Large intestine (tissue), 3 donors: ENCODE measurements around the gene MAP4K2. TPM values are rescaled to one million over a fixed set of nuclear protein-coding genes. Genes with fewer than 3 reads are reported as not detected.

Experiments used
- DNase-seq, 2 donors: peaks; one replicate each; pipeline versions ENCODE4 v3.0.0 to v3.0.0-alpha.2; 2013
- H3K27ac ChIP-seq: one replicate; pipeline ENCODE4 v1.5.1; 2013; ENCODE audit warnings: low read length
- H3K27me3 ChIP-seq: 2 replicates; pipeline ENCODE4 v1.6.1; 2013; ENCODE audit warnings: low read length; ENCODE audit not compliant: control insufficient read depth, insufficient read depth
- H3K36me3 ChIP-seq: 2 replicates; pipeline ENCODE4 v1.6.1; 2013; ENCODE audit warnings: low read length; ENCODE audit not compliant: control insufficient read depth, insufficient read depth
- H3K4me1 ChIP-seq: one replicate; pipeline ENCODE4 v1.6.1; 2013; ENCODE audit warnings: low read length; ENCODE audit not compliant: control insufficient read depth, insufficient read depth
- H3K4me3 ChIP-seq: one replicate; pipeline ENCODE4 v1.5.1; 2013; ENCODE audit warnings: low read length
- H3K9me3 ChIP-seq: one replicate; pipeline ENCODE4 v1.6.1; 2013; ENCODE audit warnings: mild to moderate bottlenecking, low read depth, low read length, moderate library complexity; ENCODE audit not compliant: control insufficient read depth
- WGBS: methylation state at CpG from one replicate; pipeline ENCODE4 v1.1.5; 2013; ENCODE audit warnings: low lambda C conversion rate; ENCODE audit not compliant: insufficient coverage; 5-methylcytosine and 5-hydroxymethylcytosine counted together
- polyA plus RNA-seq: library from polyadenylated mRNA; unstranded; fragments of 120-200 nt; gene quantifications from one replicate; pipeline ENCODE4 v1.2.1, GENCODE V29; 2013

Gene MAP4K2
- polyA plus RNA-seq, 1 donor, result 13.5 TPM

DNA sequence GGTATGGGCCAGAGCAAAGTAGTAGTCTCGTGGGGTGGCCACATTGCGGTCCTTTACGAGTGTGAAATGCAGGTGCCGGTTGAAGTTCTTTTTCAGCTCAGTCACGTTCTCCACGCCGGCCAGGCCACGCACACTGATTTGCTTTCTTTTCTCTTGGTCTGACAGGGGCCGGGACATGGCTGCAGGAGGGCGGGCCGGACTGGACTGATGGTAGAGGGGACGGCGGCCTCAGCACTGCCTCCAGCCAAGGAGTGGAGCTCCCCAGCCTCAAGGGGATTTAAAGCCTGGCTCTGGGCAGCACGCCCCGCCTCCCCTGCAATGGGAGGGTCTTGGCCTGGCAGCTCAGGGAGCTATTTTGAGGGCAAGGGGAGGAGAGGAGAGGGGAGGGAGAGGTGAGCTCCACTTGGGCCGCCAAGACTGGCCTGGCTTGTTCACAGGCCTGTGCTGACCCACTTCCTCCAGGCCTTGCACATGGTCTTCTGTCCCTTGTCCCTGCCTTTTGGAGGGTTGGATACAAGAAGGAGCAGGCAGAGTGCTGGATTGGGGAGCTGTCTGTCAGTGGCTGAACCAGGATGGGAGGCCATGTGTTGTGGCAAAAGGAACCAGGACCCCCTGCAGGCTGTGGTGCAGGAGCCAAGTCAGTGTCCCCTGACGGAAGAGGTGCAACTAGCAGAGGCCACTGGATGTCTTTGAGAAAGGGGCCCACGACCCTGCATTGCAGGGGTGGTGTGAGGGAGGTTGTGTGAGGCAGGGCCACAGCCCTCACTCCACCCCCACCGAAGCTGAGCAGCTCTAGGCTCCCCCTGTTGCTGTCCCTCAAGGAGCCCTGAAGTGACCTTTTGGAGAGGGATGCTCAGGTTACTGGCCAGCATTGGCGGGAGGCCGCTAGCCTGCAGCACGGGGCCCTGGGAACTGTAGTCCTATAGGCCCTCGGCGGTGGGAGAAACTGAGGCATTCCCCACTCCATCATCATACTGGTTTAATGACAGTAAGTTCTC lies 43.0 kb downstream of the MAP4K2 start, which contains the start of gene PYGM:
PYGM (minus strand) TSS at position 253 of the 998 bp plus-strand sequence; CDS start at position 177, 76 bp downstream.
- Histone ChIP-seq H3K27ac (no peak within 1 kb of the TSS), H3K4me1 (peaks cover 5% of the 10 kb centered on the region), H3K4me3 (no peak within 1 kb of the TSS), H3K27me3 (no peaks in the 10 kb centered on the region), H3K36me3 (peaks cover 28% of the 10 kb centered on the region), H3K9me3 (no peaks in the 10 kb centered on the region)
- no CpG with 5 or more reads among the region's 24 CpGs for WGBS
- peak in 1 of 2 donors; percentile 39 for DNase-seq

DNA sequence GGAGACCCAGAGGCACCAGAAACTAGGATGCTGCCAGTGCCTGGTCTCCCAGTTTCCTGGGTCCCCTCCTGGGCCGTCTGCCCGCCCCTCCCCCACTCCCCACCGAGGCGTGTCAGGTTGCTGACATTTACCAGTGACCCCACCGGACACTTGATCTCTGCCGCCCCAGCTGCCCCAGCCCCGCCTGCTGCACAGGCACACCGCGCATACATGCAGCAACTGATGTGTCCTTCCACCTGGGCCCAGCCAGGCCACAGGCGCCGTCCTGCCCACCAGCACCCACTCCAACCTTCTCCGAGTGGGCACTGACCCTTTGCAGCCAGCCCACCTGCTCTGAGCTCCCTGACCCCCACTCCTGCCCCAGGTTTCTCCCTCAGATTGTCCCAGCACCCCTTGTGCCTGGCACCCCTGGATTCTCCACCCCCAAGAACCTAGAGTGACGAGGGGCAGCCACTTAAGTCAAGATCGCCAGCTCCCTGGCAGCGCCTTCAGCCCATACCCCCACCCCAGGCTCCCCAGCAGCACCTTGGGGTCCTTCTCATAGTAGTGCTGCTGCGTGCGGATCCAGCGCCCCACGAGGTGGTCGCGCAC lies 43.8 kb downstream of the MAP4K2 start:
- Histone ChIP-seq H3K4me3 (no peak overlapping the region), H3K27me3 (no peaks in the 10 kb centered on the region), H3K36me3 (peaks cover 20% of the 10 kb centered on the region), H3K9me3 (no peaks in the 10 kb centered on the region), H3K27ac (no peak overlapping the region), H3K4me1 (peaks cover 5% of the 10 kb centered on the region)
- no CpG with 5 or more reads among the region's 21 CpGs for WGBS
- no peak for DNase-seq

DNA sequence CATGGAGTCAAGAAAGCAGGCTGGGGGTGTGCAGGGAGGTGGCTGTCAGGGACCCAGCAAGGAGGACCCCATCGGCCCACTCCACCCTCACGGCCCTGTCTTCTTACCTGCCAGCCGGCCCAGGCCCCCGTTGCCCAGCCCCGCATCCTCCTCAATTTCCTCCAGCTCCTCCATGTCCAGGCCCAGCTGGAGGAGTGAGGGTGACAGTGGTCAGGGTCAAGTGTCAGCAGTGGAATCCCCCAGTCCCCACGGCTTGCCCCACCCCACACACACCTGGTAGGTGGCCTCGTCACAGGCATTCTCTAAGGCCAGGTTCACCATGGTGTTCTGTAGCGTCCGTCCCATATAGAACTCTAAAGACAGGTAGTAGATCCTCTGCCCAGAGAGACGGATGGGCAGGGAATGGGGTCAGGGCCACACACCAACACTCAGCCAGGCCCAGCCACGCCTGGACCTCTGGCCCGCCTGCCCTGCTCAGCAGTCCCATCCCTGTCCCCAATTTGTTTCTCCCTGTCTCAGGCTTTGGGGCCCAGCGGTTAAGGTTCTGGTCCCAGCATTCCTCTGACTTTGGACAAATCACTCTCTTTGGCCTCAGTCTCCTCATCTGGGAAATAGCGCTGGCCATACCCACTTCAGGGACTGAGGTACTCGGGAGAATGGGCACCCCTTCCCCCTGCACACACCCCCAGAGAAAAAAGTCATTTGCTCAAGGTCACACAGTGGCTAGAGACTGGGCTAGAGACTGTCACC lies 44.5 kb downstream of the MAP4K2 start:
- H3K27me3 ChIP-seq, result no peaks in the 10 kb centered on the region
- peaks cover 5% of the 10 kb centered on the region for H3K4me1 ChIP-seq
- WGBS, result no CpG with 5 or more reads among the region's 15 CpGs
- DNase-seq, result no peak
- no peak overlapping the region for H3K27ac ChIP-seq
- peaks cover 13% of the 10 kb centered on the region for H3K36me3 ChIP-seq
- H3K4me3 ChIP-seq, result no peak overlapping the region
- no peaks in the 10 kb centered on the region for H3K9me3 ChIP-seq

DNA sequence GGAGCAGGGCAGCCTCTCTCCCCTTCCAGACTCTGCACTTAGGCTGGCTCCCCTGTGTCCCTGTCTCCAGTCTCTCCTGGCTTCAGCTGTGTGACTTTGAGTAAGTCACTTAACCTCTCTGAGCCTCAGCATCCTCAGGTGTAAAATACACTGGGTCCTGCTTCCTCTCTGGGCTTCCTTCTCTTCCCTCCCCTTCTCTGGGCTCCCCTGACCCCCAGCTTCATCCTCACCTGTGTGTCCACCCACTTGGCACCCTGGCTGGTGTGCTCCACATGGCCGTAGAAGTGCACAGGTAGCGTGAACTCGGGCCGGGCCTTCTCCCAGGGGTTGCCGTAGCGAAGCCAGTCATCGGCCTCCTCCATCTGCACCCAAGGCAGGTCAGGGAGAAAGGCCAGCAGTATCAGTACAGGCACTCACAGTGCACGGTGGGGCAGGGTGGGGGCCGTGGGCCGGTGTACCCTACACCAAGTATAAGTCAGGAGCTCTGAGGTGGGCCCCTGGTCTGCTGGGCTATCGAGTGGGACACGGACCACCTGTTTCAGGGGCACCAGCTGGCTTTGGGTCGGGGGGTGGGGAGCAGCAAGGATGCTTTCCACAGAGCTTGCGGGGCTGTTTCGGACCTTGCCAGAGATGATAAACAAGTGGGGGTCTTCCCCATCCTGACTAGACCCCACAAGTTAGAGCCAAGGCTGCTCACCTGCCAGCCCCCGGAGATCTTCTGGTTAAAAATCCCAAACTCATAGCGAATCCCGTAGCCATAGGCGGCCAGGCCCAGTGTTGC lies 45.3 kb downstream of the MAP4K2 start:
- peaks cover 5% of the 10 kb centered on the region for H3K4me1 ChIP-seq
- H3K36me3 ChIP-seq, result peaks cover 5% of the 10 kb centered on the region
- no peaks in the 10 kb centered on the region for H3K27me3 ChIP-seq
- H3K9me3 ChIP-seq, result no peaks in the 10 kb centered on the region
- no peak for DNase-seq
- H3K4me3 ChIP-seq, result no peak overlapping the region
- H3K27ac ChIP-seq, result no peak overlapping the region
- WGBS, result no CpG with 5 or more reads among the region's 19 CpGs

DNA sequence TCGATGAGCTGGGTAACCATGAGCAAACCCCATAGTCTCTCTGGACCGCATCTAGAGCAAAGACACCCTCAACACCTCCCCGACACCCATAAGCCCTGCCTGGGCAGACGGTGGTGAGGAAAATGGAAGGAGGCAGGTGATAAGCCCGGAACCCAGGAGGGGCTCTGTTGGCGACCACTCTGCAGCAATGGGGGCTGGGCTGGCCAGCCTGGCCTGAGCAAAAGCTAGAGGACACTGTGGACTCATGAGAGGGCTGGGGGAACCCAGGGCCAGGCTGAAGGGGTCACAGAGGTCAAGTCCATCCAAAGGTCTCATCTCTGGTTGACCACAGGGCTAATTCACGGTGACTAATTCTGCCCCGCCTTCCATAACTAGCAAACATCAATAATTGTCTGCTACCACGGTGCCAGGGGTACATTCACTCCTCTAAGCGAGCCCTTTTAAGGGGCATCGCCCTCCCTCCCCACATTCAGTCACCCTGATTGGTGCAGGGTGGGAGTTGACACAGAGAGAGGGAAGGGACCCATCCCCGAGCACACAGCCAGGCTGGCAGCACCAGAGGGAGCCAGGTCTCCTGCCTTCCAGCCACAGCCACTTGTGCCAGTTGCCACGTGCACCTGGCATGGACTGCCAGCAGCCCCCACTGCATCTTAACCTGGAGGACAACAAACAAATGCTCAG lies 47.2 kb downstream of the MAP4K2 start:
- Histone ChIP-seq H3K36me3 (no peaks in the 10 kb centered on the region), H3K27ac (no peak overlapping the region), H3K4me3 (no peak overlapping the region), H3K9me3 (no peaks in the 10 kb centered on the region), H3K27me3 (no peaks in the 10 kb centered on the region), H3K4me1 (peaks cover 5% of the 10 kb centered on the region)
- no CpG with 5 or more reads among the region's 13 CpGs for WGBS
- DNase-seq, result no peak

DNA sequence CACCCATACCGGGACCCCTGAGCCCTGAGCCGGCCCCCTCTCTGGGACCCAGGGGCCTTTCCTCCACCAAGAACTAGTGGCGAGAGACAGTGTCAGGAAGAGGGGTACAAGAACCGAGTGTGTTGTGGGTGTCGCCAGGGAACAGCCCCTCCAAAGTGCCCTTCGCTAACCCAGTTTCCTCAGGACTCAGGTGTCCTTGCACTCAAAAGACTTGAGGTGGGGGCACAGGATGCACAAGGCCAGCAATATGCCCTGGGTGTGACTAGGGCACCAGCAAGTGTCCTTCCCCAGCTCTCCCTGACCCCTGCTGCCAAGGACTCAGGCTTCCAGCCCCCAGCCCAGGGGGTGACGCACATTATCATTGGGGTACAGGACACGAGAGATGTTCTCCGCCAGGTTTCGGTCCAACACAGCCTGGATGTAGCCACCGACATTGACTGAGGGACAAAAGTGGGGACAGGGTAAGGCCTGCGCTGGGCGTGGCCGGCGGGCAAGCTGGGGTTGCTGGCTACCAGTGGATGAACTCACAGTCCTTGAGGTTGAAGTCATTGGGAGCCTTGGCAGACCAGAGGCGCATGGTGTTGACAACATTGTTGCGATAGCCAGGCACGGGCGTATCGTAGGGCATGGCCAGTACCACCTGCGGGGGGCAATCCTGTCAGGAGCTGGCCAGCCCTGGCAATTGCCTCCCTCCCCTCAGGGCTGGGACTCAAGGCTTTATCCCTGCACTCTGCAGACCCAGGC lies 47.9 kb downstream of the MAP4K2 start:
- Histone ChIP-seq H3K27ac (no peak overlapping the region), H3K4me3 (no peak overlapping the region), H3K27me3 (no peaks in the 10 kb centered on the region), H3K36me3 (no peaks in the 10 kb centered on the region), H3K4me1 (peaks cover 3% of the 10 kb centered on the region), H3K9me3 (no peaks in the 10 kb centered on the region)
- WGBS, result no CpG with 5 or more reads among the region's 21 CpGs
- DNase-seq, result no peak

DNA sequence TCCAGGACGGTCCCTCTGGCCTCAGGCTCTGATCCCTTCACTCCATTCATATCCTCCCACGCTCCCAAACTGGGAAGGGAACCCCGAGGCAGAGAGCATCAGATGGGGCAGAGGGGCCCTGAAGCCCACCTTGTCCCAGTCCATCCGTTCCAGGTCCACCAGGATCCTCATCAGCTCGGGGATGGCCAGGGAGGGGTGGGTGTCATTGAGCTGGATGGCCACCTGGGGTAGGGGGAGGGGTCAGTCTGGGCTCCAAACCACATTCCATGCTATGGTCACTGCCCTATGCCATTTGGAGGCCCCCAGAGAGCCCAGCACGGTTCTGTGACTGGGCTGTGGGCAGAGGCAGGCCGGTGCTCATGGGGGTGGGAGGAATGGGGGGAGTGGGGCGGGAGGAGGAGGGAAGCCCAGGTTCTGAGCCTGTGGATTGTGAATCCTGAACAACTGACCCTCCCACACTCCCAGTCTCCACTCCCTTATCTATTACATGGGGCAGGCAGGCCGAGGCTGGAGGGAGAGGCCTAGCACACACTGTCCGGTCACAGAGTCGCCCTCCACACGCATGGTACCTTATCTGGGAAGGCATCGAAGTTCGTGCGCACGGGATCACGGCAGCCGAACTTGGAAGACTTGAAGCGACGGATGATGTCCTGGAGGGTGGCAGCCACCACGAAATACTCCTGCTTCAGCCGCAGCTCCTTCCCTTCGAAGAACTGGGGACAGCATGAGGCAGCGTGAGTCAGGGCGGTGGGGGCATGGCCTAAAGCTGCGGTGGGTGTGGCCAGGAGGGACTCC lies 48.7 kb downstream of the MAP4K2 start:
- no peak for DNase-seq
- H3K9me3 ChIP-seq, result no peaks in the 10 kb centered on the region
- no CpG with 5 or more reads among the region's 26 CpGs for WGBS

DNA sequence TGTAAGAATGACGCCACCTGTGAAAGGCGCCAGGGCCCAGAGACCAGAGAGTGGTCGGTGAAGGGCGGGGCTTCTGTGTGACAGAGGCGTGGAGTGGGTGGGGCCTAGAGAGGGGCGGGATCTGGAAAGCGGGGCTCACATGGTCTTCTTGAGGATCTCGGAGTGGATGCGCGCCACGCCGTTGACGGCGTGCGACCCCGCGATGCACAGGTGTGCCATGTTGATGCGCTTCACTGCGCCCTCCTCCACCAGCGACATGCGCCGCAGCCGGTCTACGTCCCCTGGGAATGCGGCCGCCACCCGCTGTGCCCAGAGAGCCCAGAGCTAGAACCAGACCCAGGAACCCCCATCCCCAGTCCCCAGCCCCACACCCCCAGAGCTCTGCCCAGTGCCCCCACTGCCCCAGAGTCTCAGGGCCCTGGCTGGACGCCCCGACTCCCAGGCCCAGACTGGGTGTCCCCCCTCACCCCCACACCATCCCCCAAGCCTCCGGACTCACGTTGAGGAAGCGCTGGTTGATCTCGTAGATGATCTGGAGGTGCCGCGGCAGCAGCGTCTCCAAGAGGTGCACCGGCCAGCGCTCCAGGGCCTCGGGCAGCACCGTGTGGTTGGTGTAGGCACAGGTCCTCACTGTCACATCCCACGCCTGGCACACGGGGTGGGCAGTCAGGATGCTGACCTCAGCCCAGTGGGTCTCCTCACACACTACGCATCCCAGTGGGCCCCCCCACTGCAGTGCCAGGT lies 49.5 kb downstream of the MAP4K2 start:
- Histone ChIP-seq H3K27ac (no peak overlapping the region), H3K9me3 (no peaks in the 10 kb centered on the region), H3K27me3 (no peaks in the 10 kb centered on the region), H3K4me3 (no peak overlapping the region), H3K36me3 (no peaks in the 10 kb centered on the region), H3K4me1 (no peaks in the 10 kb centered on the region)
- DNase-seq, result no peak
- no CpG with 5 or more reads among the region's 43 CpGs for WGBS

More for the DNA sequence above, 48.7 kb downstream of the MAP4K2 start:
- Histone ChIP-seq H3K4me1 (no peaks in the 10 kb centered on the region), H3K36me3 (no peaks in the 10 kb centered on the region), H3K27ac (no peak overlapping the region), H3K27me3 (no peaks in the 10 kb centered on the region), H3K4me3 (no peak overlapping the region)
